Choroid plexus epithelial cell (primary cell): ENCODE data around the gene AHSP.
A peak's percentile ranks its signal among the peaks of the same experiment; 100 is the strongest.
"Not testable (repeated sequence)": the region's sequence is repeated elsewhere in the genome, so short reads cannot be mapped to it uniquely, and the experiment has no call there.

Source experiments
- DNase-seq: peaks from one replicate; pipeline ENCODE4 v3.0.0-alpha.2; 2010; ENCODE audit warnings: low read depth
- H3K4me3 ChIP-seq: 2 replicates; pipeline ENCODE4 v1.5.1; 2011; ENCODE audit warnings: low read depth, mild to moderate bottlenecking, control low read depth, low read length, moderate library complexity
- TF ChIP-seq, protein P1 (sequence below): conservative IDR thresholded peaks from 2 replicates; pipeline ENCODE4 v1.5.1; 2011; ENCODE audit warnings: low read depth, mild to moderate bottlenecking, control low read depth, inconsistent platforms, low read length, moderate library complexity

AHSP gene

DNA sequence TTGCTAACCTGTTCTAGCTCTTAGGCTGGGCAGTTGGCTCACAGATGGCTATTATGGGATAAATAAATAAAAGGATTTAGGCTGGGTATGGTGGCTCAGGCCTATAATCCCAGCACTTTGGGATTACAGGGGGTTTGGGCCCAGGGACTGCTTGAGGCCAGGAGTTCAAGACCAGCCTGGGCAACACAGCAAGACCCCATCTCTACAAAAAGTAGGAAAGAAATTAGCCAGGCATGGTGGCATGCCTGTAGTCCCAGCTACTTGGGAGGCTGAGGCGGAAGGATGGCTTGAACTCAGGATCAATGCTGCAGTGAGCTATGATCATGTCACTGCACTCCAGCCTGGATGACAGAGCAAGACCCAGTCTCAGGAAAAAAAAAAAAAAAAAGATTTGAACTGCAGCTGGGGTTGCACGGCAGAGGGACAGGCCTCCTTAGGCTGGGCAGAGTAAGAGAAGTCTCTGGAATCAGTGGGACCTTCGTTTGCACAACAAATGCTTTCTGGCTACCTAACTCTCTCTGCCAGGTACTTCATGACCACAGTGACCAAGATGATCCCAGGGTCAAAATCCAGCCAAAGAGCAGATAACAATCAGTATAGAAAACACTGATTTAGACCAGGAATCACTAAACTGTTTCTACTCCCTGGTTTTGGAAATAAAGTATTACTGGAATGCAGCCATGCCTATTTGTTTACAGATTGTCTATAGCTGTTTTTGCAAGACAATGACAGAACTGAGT lies 26.3 kb upstream of the AHSP start:
- TF ChIP-seq, protein P1, sequence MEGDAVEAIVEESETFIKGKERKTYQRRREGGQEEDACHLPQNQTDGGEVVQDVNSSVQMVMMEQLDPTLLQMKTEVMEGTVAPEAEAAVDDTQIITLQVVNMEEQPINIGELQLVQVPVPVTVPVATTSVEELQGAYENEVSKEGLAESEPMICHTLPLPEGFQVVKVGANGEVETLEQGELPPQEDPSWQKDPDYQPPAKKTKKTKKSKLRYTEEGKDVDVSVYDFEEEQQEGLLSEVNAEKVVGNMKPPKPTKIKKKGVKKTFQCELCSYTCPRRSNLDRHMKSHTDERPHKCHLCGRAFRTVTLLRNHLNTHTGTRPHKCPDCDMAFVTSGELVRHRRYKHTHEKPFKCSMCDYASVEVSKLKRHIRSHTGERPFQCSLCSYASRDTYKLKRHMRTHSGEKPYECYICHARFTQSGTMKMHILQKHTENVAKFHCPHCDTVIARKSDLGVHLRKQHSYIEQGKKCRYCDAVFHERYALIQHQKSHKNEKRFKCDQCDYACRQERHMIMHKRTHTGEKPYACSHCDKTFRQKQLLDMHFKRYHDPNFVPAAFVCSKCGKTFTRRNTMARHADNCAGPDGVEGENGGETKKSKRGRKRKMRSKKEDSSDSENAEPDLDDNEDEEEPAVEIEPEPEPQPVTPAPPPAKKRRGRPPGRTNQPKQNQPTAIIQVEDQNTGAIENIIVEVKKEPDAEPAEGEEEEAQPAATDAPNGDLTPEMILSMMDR, result no peak
- DNase-seq, result no peak
- no peak overlapping the region for H3K4me3 ChIP-seq

DNA sequence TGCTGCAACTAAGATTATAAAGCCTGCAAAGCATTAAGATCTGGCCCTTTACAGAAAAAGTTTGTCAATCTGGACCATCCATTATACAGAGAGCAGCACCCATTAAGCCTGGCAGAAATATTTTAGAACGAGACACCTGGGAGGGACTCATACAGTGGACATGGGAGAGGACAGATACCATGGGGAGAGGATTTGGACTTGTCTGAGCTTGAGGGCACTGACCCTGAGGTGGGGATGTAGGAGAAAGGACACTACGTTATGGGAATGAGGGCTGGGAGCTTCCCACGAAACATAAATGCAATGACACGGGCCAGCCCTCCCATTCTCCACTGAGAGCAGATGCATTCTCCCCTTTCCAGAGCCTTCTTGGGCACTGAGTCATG lies 25.7 kb upstream of the AHSP start:
- TF ChIP-seq, protein P1, result no peak
- no peak overlapping the region for H3K4me3 ChIP-seq
- DNase-seq, result no peak

DNA sequence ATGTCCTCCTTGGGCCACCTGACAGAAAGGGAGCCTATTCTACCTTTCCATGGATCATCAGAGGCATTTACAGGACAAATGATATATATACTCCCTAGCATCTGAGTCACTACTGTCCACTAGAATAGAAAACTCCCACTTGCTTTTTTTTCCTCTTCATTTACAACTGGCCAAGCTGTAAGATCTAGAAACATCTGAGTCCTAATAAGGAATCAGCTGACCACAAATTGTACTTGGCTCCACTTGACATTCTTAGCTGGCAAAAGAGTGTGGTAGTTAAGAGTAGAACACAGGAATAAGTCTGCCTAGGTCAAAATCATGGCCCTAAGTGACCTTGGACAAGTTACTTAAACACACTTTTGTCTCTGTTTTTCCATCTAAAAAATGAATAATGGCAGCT lies 24.7 kb upstream of the AHSP start:
- no peak overlapping the region for H3K4me3 ChIP-seq
- TF ChIP-seq, protein P1, result no peak
- DNase-seq, result peak; percentile 44

DNA sequence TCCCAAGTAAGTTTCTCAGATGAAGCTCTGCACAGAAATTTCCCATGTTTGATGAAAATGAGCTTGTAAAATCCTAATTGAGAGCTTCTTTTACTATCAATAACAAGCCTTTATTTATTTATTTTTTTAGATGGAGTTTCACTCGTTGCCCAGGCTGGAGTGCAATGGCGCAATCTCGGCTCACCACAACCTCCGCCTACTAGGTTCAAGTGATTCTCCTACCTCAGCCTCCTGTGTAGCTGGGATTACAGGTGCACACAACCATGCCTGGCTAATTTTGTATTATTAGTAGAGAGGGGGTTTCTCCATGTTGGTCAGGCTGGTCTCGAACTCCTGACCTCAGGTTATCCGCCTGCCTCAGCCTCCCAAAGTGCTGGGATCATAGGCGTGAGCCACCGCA lies 24.1 kb upstream of the AHSP start:
- not testable (repeated sequence) for H3K4me3 ChIP-seq, DNase-seq

DNA sequence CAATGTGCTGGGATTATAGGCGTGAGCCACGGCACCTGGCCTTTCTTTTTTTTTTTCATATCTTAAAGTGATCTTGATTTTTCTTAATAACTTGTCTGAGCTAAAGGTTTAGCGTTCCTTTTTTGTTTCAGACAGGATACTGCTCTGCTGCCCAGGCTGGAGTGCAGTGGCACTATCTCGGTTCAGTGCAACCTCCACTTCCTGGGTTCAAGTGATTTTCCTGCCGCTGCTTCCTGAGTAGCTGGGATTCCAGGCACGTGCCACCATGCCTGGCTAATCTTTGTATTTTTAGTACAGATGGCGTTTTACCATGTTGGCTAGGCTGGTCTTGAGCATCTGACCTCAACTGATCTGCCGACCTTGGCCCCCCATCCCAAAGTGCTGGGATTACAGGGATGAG lies 23.5 kb upstream of the AHSP start:
- DNase-seq, result no peak
- TF ChIP-seq, protein P1, result no peak
- no peak overlapping the region for H3K4me3 ChIP-seq

DNA sequence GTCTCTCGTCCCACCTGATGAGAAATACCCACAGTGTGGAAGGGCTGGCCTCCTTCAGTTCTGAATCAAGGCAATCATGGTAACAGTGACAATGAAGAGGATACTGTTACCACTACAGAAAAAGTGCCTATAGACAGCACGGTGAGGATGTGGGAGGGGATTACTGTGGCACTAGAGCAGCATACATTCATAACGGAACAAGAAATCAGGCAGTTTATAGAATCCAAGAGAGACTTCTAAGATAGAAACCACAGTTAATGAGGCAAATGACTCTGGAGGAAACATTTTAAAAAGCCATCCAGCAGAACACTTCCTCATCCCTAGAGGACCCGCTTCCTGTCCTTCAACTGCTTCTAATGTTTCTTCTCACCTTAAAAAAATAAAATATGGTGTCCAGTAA lies 22.2 kb upstream of the AHSP start:
- TF ChIP-seq, protein P1, result no peak
- H3K4me3 ChIP-seq, result no peak overlapping the region
- DNase-seq, result no peak

DNA sequence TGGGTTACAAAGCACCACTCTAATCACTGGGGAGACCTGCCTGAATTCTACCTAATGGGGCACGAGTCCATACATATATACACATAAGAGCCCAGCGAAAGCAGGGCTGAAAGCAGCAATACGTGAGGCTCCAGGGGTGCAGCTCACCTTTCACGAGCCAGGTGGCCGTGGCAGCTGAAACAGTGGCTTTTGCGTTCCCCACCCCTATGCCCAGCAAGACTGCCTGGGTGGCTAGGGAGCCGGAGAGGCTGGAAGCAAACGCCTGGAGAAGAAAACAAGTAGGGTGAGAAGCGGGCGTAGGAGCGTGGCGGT lies 20.1 kb upstream of the AHSP start:
- DNase-seq, result no peak
- H3K4me3 ChIP-seq, result peak overlapping the region; percentile 97
- TF ChIP-seq, protein P1, result no peak
